ENCODE measurements around the gene PTPRD. TPM values are rescaled to one million over a fixed set of nuclear protein-coding genes. Genes with fewer than 3 reads are reported as not detected.

Gene PTPRD
- total RNA-seq, 1 experiment from 2014 or later, result not detected

GRCh38 chr9:9970514-9970913 is 642.3 kb downstream of the PTPRD start:
- Histone ChIP-seq H3K27ac (ENCODE audit: low read length) (no peak overlapping the region), H3K4me3 (ENCODE audit: low read depth in 2 of 2, low read length in 2 of 2) (no peak overlapping the region), H3K4me1 (ENCODE audit: control insufficient read depth, insufficient read depth, low read length) (no peaks in the 10 kb centered on the region), H3K36me3 (ENCODE audit: control insufficient read depth, insufficient read depth, low read length) (no peaks in the 10 kb centered on the region), H3K27me3 (ENCODE audit: control insufficient read depth, insufficient read depth, low read length) (no peaks in the 10 kb centered on the region), H3K9me3 (ENCODE audit: control insufficient read depth, insufficient read depth, low read depth, low read length) (no peaks in the 10 kb centered on the region)
- DNase-seq (ENCODE audit: low read depth, low spot score) (no peak), ATAC-seq (no peak)
- intact Hi-C loops (cut with micrococcal nuclease; ENCODE audit: unreplicated experiment), result no loop called here
- BruUV-seq (replicated peaks), result no TSS peak
- POLR2A ChIA-PET, result no interaction called here
- CTCF ChIA-PET, result no interaction called here
- no peak for TF ChIP-seq REST (IDR thresholded peaks at IDR 0.05; ENCODE audit: insufficient read depth in 1 of 2, low read depth in 2 of 2, low read length in 1 of 2)
- in situ Hi-C loops (cut with HindIII; ENCODE audit: low pct_unique_long_range_greater_than_20kb, low sequenced_read_pairs), result no loop called here

- in situ Hi-C loops (cut with HindIII; ENCODE audit: low pct_unique_long_range_greater_than_20kb, low sequenced_read_pairs), result no loop called here
- DNase-seq (ENCODE audit: low read depth, low spot score) (no peak), ATAC-seq (no peak)
- no peaks in the 10 kb centered on the region for H3K4me1 ChIP-seq (ENCODE audit: control insufficient read depth, insufficient read depth, low read length)
- intact Hi-C loops (cut with micrococcal nuclease; ENCODE audit: unreplicated experiment), result no loop called here
- no peaks in the 10 kb centered on the region for H3K36me3 ChIP-seq (ENCODE audit: control insufficient read depth, insufficient read depth, low read length)
- H3K4me3 ChIP-seq (ENCODE audit: low read depth in 2 of 2, low read length in 2 of 2), result no peak overlapping the region
- no peaks in the 10 kb centered on the region for H3K27me3 ChIP-seq (ENCODE audit: control insufficient read depth, insufficient read depth, low read length)
- H3K27ac ChIP-seq (ENCODE audit: low read length), result no peak overlapping the region
- CTCF ChIA-PET, result no interaction called here
- BruUV-seq (replicated peaks), result no TSS peak
- TF ChIP-seq REST (IDR thresholded peaks at IDR 0.05; ENCODE audit: insufficient read depth in 1 of 2, low read depth in 2 of 2, low read length in 1 of 2), result no peak
- no peak for TF ChIP-seq POLR2AphosphoS5 (IDR thresholded peaks at IDR 0.05; ENCODE audit: low read depth, low read length)
- no peak for TF ChIP-seq SIN3A (IDR thresholded peaks at IDR 0.05; ENCODE audit: borderline replicate concordance, insufficient read depth, low read depth, low read length)
- no peak for TF ChIP-seq TCF7L2 (IDR thresholded peaks at IDR 0.05; ENCODE audit: low read depth, low read length)
- TF ChIP-seq CTCF (IDR thresholded peaks at IDR 0.05), result no peak
- POLR2A ChIA-PET, result no interaction called here
- no peaks in the 10 kb centered on the region for H3K9me3 ChIP-seq (ENCODE audit: control insufficient read depth, insufficient read depth, low read depth, low read length)
Observed at GRCh38 chr9:9963841-9964240, 649.0 kb downstream of the PTPRD start.
